HG02943 (cell line): ENCODE data around the gene CA5A.

ENCODE experiments used
- ATAC-seq: cut with Tn5 transposase; IDR thresholded peaks from one replicate; pipeline ENCODE4 v1.9.1; 2021; ENCODE audit warnings: mild to moderate bottlenecking, low read depth, moderate library complexity; ENCODE audit not compliant: unreplicated experiment

CA5A gene

DNA sequence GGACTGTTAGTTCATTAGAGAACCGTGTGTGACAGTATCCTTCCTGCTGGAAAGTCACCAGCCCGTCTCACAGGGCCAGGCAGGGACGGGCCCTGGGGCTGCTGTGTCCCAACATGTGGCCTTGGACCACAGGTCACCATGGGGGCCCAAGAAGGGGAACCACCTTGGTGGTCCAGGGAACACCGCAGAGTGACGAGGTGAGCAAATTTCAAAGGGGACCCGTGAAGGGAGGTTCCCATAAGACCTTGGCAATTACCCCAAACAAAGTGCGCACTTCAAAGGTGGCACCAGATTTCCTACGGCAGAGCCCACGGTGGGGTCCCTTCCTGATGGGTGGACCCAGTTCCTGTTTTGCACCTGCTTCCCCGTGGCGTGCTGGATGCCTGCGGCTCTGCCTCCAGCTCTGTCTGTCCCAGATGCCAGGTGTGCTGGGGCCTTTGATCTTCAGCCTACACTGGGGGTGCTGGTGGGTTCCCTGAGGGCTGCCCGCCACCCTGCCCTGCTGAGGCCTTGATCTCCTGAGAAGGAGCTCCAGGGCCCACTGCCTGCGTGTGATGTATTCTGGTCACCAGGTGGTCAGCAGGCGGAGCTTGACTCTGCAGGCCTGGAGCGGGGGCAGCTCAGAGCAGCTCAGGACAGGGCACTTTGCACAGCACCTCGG lies 94.0 kb downstream of the CA5A start:
- ATAC-seq, result no peak

DNA sequence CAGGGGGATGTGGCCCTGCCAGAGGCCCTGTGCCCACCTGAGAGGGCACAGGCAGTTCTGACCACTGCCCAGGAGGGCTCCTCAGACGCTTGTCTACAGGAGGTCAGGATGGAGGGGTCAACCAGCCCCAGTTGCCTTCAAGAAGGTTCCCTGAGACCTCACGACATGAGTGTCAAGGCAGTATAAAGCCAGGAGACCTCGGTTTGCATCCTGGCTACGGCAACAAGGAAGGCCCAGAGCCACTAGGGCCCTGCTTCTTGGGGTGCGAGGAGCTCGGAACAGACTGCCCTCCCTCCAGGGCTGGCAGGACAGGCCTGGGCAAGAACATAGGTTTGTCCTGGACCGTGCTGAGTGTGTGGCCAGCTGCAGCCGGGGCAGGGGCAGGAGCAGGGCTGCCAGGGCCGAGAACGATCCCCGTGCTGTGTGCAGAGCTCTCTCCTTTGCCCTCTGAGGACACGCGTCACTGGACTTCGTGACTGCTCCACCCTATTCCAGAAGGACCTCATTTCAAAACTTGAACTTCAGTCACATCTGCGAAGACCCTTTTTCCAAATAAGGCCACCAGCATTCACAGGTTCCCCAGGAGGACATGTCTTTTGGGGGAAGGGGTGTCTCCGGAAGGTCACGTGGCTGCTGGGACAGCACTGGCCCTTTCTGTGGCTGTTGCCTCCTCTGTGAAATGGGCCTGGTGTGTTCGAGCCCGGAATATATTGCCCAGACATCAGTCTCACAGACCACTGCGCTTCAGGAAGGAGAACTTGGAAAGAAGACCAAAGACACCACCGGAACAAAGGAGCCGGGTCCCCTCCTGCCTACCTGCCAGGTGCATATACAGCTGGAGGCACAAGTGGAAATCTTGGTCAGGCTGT lies 94.8 kb downstream of the CA5A start:
- no peak for ATAC-seq

DNA sequence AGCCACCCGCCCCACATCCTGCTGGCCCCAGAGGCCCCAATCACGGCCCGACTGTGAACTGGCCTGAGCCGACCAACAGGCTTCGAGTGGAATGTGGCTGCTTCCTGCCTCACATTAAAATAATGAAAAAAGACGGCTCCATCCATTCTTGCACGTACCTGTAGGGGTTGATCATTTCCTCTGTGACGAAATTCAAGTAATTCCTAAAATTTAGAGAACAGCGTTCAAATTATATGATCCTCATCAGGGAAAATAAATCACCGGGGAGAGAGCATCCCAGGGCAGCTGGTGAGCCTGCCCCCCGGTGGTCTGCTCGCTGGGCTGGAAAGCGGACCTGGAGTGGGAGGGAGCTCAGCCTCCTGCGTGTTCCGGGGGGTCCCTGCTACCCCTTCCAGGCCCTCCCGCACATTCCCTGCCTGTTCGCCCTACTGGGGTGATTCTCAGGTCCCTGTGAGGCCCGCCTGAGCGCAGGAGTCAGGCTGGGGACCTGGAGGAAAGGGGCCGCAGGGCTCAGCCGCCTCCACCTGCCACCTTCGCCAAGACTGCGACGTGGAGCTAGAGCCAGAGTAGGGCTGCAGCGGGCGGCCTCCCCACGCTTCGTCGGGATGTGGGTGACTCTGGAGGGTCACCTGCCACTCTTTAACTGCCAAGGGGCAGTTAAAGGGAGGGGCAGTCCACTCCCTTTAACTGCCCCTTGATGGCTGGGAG lies 95.9 kb downstream of the CA5A start:
- ATAC-seq, result no peak

DNA sequence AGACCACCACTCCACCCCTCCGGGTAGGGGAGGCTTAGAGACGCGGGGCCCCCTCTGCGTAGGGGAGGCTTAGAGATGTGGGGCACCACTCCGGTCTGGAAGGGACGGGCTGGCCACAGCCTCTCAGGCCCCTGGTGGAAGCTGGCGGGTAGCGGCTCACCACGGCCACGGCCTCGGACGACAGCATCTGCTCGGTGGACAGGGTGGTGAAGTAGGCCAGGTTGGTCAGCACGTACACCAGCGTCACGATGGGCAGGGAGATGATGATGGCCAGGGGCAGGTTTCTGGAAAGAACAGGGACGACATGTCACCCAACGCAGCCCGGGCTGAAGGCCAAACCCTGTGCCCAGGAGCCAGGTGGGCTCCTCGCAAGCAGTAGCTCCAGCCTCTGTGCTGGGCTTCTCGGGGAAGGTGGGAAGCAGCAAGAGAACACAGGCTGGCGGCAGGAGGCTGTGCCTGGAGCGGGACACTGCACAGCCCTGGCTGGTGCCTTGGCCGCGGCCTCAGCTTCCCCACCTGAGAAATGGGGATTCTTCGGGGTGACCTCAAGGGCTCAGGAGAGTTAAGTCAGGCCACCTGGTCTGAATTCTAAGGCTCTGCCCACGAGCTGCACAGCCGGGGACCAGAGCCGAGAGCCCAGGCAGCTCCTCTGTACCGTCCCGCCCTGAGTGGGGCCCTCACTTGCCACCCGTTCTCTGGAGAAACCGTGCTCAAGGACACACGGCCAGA lies 96.6 kb downstream of the CA5A start:
- ATAC-seq, result no peak

DNA sequence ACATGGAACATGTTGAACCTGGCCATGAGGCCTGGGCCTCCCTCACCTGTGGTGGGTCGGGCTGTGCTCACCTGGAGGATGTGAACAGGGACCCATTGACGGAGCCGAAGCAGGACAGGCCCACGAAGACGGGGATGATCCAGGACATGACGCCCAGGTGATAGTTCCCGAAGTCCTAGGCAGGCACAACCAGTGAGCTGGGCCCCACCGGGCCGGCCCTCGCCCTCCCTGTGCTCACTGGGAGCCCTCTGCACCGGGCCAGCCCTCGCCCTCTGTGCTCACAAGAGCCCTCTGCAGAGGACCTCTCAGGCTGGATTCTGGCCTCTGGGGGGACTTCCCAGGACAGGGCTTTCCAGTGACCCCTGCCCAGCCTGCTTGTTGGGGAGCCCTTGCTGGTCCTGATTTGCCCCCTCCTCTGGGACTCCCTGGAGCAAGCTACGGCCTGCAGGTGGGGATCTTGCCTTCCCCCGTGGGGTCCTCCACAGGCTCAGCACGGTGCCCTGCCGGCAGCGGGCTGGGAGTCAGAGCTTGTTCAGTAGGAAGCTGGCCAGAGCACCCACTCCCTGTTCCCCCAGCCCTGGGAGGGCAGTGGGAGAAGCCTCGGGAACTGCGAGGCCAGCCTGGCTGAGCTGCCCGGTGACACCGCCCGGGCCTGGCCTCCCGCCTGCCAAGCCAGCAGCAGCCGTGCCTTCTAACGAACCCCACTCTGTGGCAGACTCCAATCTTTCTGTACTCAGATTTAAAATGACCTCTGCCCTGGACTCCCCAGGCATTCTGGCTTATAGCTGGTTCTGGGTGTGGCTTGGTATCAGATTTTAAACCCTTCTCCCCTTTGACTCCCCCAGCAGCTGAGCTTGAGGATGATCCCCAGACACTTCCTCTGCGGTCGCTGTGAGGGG lies 97.4 kb downstream of the CA5A start:
- ATAC-seq, result no peak
